ENCODE data around the gene UQCRC2.
"Not testable (repeated sequence)": the region's sequence is repeated elsewhere in the genome, so short reads cannot be mapped to it uniquely, and the experiment has no call there.

Gene UQCRC2

GRCh38 chr16:22013486-22013885, 60.3 kb downstream of the UQCRC2 start:
- no peak for DNase-seq

- no peak for DNase-seq
Observed at GRCh38 chr16:22014271-22014873, 61.2 kb downstream of the UQCRC2 start.

- DNase-seq: no peak
Observed at GRCh38 chr16:22016927-22017326, 63.8 kb downstream of the UQCRC2 start.

- no peak for DNase-seq
Observed at GRCh38 chr16:22018559-22018958, 65.4 kb downstream of the UQCRC2 start.

- DNase-seq: no peak
Observed at GRCh38 chr16:22022151-22022550, 69.0 kb downstream of the UQCRC2 start.

GRCh38 chr16:22023505-22023904, 70.3 kb downstream of the UQCRC2 start:
- no peak for DNase-seq

GRCh38 chr16:22024785-22025184, 71.6 kb downstream of the UQCRC2 start:
- DNase-seq: not testable (repeated sequence)

GRCh38 chr16:22027633-22028032, 74.5 kb downstream of the UQCRC2 start:
- DNase-seq: no peak

GRCh38 chr16:22029632-22030031, 76.5 kb downstream of the UQCRC2 start:
- DNase-seq: no peak

GRCh38 chr16:22030087-22030812, 77.1 kb downstream of the UQCRC2 start:
- no peak for DNase-seq

- no peak for DNase-seq
Observed at GRCh38 chr16:22031483-22032083, 78.4 kb downstream of the UQCRC2 start.

All from activated naive CD4-positive, alpha-beta T cell treated with Interleukin-2 at 50 U/mL for 16 hours (primary cell).